Measurements from ENCODE around the gene FOCAD.

GRCh38 chr9:20805766-20806165, 121.7 kb downstream of the FOCAD start:
- TF ChIP-seq CTCF (IDR thresholded peaks at IDR 0.05; ENCODE audit: low read length) (no peak), EZH2 (IDR thresholded peaks at IDR 0.05; ENCODE audit: borderline replicate concordance, low read length) (no peak)
